Renal pelvis (tissue), 4 donors: Measurements from ENCODE around the gene NBAS. TPM values are rescaled to one million over a fixed set of nuclear protein-coding genes. Genes with fewer than 3 reads are reported as not detected.
"Not testable (repeated sequence)": the region's sequence is repeated elsewhere in the genome, so short reads cannot be mapped to it uniquely, and the experiment has no call there.

ENCODE experiments used
- DNase-seq: peaks from one replicate; pipeline ENCODE4 v3.0.0-alpha.2; 2013
- polyA plus RNA-seq, 3 donors: library from polyadenylated mRNA; unstranded; fragments of 120-200 nt; gene quantifications; one replicate each; pipeline ENCODE4 v1.2.1, GENCODE V29; 2013; ENCODE audit not compliant: insufficient read length in 3 of 3

NBAS gene
- polyA plus RNA-seq, 3 donors: 60.1 to 66.8 (median 60.5) TPM

DNA sequence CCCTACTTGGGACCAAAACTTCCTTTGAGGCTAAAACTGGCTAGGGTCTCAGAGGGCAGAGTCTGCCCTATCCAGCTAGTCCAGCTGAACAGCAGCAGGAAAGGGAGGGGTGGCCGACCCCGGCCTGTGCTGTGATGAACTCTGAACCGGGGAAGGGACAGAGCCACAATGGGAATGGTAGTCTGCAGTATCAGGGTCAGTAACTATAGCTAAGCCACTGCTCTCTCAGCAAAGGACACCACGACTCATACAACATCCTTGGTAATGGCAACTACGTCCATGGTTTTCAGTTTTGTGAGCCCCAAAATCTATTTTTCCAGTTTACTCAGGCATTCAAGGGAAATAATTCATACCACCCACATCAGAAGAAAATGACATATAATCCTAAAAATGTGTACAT is 75.2 kb downstream of the NBAS start:
- DNase-seq: no peak

DNA sequence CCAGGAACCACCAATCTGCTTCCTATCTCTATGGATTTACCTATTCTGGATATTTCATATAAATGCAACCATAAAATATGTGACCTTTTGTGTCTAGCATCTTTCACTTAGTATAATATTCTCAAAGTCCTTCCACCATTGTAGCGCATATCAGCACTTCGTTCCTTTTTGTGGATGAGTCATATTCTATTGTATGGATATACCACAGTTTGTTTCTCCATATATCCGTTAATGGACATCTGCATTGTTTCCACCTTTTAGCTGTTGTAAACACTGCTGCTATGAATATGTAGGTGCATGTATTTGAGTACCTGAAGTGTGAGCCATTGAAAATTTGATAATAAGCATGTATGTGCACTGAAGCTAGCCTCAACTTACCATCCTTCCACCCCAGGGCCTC is 80.1 kb downstream of the NBAS start:
- DNase-seq: no peak

DNA sequence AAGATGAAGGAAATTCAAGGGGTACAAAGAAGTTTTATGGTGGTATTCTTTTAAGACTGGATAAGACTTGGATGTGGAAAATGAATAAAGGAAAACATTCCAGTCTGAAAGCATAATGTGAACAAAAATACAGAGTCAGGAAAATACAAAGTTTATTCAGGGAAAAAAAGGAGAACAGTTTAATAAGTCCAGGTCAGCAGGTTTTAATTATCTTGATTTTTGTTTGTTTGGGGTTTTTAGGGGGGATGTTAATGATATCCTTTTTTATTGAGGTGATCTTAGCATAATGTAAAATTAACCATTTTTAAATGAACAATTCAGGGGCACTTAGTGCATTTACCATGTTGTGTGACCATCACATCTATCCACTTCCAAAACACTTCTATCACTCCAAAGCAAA is 80.6 kb downstream of the NBAS start:
- DNase-seq: no peak

DNA sequence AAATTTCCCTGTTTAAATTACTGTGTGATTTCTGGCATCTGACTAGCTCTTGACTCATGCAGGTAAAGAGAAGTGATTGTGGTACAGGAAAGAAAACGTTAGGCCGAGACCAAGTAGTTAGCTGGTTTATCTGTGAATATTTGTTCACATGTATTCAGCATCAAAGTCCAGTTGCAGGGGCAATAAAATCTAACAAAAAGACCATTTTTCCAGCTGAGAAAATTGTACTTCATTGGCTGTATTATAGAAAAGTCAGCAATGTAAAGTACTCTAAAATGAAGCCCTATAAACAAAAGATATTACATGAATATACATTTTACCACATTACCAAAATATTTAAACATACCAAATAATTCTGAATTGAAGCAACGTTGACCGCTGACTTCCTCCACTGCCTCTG is 88.3 kb downstream of the NBAS start:
- DNase-seq: no peak

DNA sequence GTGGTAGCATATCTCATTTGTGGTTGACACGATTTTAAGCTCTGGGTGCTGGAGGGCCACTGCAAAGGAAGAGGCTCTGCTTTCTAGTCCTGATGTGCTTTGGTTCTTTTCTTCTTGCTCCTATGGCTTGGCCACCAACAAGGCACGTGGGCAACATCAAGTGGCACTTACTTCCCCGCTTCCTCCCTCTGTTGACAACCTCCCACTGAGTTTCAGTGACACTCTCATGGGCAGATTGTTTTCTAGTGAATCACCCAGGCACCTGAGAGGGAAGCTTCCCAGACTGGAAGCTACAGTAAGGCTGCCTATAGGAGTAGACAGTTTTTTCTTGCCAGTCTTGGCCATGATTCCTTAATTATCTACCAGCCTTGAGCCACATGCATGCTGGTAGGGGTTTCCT is 89.0 kb downstream of the NBAS start:
- DNase-seq: no peak

DNA sequence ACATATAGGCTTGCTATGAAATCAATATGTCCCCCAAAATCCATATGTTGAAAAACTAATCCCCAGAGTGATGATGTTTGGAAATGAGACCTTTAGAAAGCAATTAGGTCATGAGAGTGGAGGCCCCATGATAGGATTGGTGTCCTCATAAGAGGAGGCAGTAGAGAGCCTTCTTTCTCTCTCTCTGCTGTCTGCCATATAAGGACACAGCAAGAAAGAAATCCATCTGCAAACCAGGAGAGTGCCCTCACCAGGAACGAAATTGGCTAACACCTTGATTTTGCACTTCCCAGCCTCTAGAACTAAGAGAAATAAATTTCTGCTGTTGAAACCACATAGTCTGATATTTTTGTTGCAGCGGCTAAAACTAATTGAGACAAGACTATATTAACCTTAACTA is 89.5 kb downstream of the NBAS start:
- DNase-seq: no peak

DNA sequence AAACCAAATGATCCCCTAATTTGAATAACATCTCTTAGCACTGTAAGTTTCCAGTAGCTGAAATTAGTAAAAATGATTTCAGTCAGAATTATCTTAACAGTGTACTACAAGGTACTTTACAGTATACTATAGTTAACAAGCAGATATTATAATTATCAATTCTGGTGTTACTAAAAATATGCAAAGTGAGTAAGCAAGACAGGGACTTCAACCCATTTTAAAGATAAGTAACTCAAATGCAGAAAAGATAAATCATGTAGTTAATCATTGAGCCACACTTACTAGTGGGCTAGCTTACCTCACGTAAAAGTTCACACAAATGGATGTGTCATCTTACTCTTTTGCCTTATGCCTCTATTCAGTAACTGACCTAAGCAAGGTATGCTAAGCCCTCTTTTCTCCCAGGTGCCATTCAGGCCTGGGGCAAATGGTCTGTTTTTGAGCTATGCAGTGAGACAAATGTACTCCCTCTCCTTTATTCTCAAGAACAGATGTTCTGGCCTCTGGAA is 101.0 kb downstream of the NBAS start:
- no peak for DNase-seq

DNA sequence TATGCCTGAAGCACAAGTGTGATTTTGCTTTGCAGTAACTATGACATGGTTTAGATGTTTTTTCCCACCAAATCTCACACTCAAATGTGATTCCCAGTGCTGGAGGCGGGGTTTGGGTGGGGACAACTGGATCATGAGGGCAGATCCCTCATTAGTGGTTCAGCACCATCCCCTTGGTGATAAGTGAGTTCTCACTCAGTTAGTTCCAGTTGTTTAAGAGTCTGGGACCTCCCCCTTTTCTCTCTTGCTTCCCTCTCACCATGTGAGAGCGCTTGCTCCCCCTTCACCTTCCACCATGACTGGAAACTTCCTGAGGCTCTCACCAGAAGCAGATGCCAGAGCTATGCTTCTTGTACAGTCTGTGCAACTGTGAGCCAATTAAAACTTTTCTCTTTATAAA is 102.9 kb downstream of the NBAS start:
- DNase-seq: no peak

DNA sequence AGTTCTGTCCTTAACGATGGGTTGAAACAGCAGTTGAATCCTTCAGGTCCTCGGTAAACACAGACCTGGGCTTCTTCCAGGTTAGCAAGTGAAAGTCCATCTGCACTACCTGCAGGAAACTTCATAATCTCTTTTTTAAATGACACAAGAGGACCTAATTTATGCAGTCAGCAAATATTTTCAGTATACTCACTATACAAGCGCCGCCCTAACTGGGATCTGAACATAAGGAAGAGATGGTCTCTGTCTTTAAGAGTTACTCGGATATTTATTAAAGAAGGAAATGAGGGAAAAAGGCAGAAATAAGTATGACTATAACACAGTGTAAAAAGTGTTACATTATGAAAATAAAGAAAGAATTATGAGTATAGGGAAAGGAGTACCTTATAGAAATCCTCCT is 103.3 kb downstream of the NBAS start:
- DNase-seq: no peak

DNA sequence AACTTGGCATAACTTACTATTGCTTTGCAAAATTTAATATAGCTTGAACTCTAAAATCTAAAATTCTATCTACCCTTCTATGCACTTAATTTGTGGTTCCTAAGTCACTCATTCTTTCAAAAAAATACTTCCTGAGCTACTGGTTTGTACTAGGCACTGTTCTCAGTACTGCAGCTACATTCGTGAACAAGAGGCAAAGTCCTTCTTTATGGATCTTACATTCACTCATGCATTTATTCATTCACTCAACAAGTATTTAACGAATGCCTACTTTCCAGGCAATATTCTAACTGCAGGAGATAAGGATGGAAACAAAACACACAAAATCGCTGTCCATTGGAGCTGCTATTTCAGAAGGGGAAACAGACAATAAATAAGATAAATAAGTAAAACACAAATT is 104.8 kb downstream of the NBAS start:
- DNase-seq: no peak

DNA sequence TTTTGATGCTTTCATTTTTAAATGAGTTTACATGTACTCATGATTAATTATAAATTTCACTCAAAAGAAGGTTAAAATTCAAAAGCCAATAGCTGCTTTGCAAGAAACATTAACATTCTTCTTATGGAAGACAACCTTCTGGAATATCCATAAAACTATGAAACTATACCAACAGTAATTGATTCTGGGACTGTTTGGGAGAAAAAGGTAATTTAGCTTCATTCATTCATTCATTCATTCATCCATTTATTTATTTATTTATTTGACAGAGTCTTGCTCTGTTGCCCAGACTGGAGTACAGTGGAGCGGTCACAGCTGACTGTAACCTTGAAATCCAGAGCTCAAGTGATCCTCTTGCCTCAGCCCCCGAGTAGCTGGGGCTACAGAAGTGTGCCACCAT is 110.3 kb downstream of the NBAS start:
- no peak for DNase-seq

DNA sequence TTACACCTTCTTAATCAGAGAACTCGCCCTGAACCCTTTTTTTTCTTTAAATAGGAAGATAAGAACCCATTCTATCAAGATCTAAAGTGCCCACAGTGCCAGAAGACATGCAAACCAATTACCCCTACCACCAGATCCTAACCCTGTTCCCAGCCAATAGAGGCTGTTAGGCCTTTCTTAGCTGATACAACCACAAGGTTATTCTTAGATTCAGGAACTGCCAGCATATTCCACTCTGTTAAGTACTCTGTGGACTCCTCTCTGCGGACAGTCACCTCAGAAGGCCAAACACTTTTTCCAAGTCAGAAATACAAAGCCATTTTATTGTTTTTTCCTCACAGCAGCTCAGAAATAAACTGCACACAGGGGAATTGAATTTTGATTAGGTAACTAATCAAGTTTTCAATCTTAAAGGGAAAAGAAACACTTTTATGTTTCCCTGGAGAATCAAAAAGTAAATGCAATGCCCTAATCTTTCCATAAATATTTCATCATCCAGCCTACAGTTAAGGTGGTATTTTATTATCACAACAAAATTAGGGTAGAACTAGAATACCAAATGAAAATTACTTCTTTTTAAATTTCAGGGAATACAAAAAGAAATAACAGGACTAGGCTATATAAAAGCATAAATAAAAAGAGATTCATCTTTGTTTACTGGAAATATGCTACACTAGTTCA is 111.4 kb downstream of the NBAS start:
- DNase-seq: no peak

DNA sequence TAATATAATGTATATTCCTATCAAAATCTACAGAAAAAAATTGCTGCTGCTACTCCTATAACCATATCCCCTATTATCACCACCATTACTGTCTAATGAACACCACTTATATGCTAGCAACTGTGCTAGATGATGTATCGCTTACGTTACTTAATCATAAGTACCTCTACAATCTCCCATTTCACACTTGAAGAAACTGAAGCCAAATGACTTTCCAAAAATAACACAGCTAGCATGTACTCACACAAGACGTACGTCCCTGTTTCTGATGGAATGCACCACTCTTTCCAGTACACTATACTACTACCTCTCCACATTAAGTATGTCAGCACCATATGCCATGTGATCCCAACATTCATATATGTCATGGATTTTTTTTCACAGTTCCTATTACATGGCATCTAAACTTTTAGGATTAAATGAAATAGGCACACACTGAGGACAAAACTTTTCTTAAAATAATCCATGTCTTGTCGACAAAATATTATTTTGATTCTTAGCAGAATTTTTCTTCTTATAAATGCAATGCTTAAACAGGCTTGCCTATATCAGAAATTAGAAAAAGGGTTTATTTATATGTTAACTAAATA is 112.8 kb downstream of the NBAS start:
- DNase-seq: no peak

DNA sequence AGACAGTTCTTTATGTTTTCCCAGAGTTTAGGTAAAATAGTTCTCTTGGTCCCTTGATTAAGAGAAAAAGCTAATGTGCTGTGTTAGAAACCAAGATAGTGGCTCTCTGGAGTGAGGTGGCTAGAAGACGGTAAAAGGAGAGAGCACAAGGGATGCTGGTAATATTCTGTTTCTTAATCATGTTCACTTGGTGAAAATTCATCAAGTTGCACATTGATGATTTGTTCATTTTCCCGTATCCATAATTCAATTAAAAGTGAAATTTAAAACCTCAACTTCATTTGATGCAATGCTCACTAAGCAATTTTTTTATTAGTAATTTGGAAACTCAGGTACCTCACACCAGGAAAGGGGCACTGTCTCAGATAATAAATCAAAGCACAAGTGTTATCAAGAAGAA is 113.8 kb downstream of the NBAS start:
- no peak for DNase-seq

DNA sequence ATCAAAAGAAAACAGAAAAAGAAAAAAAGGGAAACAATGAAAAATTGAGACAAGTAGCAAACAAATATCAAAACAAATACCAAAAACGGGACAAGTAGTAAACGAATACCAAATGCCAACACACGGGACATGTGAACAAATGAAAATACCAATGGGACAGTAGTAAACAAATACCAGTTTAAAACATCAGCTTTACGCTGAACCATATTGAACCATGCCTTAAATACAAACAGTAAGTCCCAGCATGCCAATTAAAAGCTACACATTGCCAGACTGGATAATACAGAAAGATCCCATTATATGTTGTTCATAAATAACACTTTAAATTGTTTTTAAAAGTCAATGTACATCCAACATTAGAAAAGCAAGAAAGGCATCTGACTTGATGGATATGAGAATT is 114.2 kb downstream of the NBAS start:
- no peak for DNase-seq

DNA sequence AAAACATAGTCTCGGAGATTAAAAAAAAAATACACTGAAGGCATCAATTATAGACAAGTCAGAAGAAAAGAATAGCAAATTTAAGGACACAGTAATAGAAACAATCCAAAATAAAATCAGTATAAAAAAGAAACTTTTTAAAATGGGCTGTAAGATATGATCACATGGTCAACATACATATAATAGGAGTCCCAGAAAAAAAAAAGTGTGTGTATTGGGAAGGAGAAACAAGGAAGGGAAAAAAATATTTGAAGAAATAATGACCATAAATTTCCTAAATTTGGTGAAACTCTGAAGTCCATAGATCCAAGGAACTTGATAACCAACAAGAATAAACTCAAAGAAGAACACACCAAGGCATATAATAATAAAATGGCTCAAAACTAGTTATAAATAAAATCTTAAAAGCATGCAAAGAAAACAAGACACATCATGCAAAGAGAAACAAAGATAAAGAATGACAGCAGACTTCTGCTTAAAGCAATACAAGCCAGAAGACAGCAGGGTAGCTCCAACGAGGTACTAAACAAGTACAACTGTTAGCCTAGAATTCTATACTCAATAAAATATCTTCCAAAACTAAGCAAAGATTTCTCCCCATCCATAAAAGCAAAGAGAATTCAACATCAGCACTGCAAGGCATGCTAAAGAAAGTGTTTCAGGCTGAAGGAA is 115.1 kb downstream of the NBAS start:
- DNase-seq: no peak

DNA sequence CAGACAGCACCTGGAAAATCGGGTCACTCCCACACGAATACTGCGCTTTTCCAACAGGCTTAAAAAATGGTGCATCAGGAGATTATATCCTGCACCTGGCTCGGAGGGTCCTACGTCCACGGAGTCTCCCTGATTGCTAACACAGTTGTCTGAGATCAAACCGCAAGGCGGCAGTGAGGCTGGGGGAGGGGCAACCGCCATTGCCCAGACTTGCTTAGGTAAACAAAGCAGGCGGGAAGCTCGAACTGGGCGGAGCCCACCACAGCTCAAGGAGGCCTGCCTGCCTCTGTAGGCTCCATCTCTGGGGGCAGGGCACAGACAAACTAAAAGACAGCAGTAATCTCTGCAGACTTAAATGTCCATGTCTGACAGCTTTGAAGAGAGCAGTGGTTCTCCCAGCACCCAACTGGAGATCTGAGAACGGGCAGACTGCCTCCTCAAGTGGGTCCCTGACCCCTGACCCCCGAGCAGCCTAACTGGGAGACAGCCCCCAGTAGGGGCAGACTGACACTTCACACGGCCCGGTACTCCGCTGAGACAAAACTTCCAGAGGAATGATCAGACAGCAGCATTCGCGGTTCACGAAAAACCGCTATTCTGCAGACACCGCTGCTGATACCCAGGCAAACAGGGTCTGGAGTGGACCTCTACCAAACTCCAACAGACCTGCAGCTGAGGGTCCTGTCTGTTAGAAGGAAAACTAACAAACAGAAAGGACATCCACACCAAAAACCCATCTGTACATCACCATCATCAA is 121.2 kb downstream of the NBAS start:
- not testable (repeated sequence) for DNase-seq

DNA sequence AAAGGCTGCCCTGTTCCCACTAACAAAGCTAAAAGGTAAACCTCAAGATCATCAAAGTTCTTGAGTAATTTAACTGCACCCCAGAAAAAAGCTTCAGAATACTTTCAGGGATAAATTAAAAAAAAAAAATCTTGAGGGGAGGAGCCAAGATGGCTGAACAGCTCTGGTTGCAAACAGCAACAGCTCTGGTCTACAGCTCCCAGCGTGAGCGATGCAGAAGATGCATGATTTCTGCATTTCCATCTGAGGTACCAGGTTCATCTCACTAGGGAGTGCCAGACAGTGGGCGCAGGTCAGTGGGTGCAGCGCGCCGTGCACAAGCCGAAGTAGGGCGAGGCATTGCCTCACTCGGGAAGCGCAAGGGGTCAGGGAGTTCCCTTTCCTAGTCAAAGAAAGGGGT is 121.8 kb downstream of the NBAS start:
- DNase-seq: not testable (repeated sequence)

DNA sequence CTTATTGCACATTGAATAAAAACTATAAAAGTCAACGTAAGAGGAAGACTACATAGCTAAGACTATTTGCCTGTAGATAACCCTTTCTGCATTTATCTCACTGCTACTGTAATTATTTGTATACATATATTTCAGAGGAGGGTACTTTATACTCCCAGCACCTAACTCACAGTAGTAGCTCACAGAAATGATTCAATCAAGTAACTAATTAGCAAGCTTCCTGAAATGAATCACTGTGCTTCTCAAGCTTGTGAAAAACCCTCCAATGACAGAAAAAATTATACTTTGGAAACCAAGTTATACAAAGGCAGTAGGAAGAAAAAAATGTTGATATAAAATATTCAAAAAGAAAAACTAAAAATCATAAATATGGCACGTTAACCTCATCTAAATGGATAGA is 124.9 kb downstream of the NBAS start:
- no peak for DNase-seq

DNA sequence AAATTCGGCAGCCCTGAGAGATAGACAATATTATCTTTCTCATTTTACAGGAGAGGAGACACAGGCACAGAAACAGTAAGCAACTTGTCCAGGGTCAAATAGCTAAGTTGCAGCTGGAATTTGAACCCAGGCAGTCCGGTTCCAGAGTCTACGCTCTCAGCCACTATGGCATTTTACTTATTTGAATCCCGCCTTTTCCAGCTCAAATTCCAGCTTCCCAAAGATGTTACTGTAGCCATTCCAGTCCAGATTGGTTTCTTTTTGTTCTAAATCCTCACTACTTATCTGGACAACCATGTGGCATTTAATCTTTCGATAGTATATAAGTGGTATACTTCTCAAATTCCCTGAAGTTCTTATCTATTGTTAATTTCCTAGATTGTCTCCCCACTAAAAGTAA is 125.7 kb downstream of the NBAS start:
- DNase-seq: no peak

DNA sequence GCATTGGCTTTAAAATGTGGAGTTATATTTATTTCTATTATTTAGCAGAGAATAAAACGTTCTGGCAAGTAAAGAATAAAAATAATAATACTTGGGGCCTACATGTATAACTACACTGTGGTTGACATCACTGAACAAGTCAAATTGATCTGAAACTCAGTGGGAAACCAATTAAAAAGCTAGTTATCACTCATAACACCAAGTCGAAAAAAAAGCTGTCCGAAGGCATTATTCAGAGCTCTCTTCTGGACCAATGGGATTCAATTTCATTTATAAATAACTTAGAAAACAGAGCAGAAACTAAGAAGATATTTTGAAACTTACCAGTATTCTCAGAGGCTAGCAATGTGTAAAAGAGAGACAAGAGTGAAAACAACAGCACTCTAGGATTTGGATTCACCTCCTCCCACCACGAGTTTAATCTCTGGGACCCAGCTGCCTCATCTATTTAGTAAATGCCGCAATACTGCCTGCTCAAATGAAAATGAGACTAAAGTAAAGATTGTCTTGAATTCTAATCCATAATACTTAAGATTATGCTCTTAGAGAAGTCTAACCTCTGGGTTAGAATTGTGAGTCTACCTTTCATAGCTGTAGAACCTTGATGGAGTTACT is 128.4 kb downstream of the NBAS start:
- no peak for DNase-seq

DNA sequence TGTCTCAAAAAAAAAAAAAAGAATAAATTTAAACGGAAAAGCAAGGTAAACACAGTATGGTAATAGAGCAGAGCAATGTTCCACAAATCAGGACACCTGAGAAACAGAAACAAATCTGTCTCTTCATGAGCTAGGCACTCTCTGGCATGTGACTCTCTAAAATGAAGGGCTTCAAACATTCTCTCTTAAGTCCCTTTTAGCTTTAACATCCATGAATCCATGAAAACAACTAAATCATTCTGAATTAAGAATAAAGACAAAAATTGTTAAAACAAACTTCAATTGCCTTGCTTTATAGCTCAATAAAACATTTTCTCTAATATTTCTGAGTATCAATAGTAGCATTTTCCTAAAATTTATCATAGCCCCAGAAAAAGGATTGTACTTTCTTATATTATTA is 132.1 kb downstream of the NBAS start:
- DNase-seq: no peak
